DND-41 (cell line): ENCODE results near the gene SNRPA1.

Experiments used
- CTCF ChIP-seq: IDR thresholded peaks from 2 replicates; pipeline ENCODE4 v1.5.1; 2012; ENCODE audit warnings: borderline replicate concordance, low read length, moderate library complexity, mild to moderate bottlenecking; ENCODE audit not compliant: poor library complexity, severe bottlenecking; ENCODE audit errors: extremely low read depth
- EZH2 ChIP-seq: IDR thresholded peaks from 3 replicates; pipeline ENCODE4 v1.6.1; 2012; ENCODE audit warnings: borderline replicate concordance, low read depth, mild to moderate bottlenecking, moderate library complexity, low read length, inconsistent platforms; ENCODE audit not compliant: severe bottlenecking

GRCh38 chr15:101337976-101338375, 42.9 kb upstream of the SNRPA1 start:
- TF ChIP-seq CTCF (no peak), EZH2 (no peak)
